EH (cell line): Measurements from ENCODE around the gene HES1.

Experiments used
- DNase-seq: peaks from one replicate; pipeline ENCODE4 v3.0.0-alpha.2; 2015; ENCODE audit warnings: low read depth

Gene HES1

GRCh38 chr3:194102436-194102835, 33.5 kb upstream of the HES1 start:
- no peak for DNase-seq

GRCh38 chr3:194103505-194103904, 32.4 kb upstream of the HES1 start:
- no peak for DNase-seq

GRCh38 chr3:194103983-194104751, 31.8 kb upstream of the HES1 start:
- DNase-seq, result no peak

- DNase-seq, result no peak
Measured at GRCh38 chr3:194105292-194105691, 30.7 kb upstream of the HES1 start.

- DNase-seq, result no peak
Measured at GRCh38 chr3:194107107-194107506, 28.8 kb upstream of the HES1 start.

GRCh38 chr3:194109192-194109863, 26.6 kb upstream of the HES1 start:
- no peak for DNase-seq

- DNase-seq, result no peak
Measured at GRCh38 chr3:194110483-194110882, 25.5 kb upstream of the HES1 start.

GRCh38 chr3:194111336-194111735, 24.6 kb upstream of the HES1 start:
- DNase-seq, result no peak

- no peak for DNase-seq
Measured at GRCh38 chr3:194112120-194113106, 23.5 kb upstream of the HES1 start.

GRCh38 chr3:194114123-194114522, 21.8 kb upstream of the HES1 start:
- DNase-seq, result no peak

GRCh38 chr3:194117104-194117845, 18.7 kb upstream of the HES1 start:
- no peak for DNase-seq

GRCh38 chr3:194118920-194119319, 17.0 kb upstream of the HES1 start:
- no peak for DNase-seq

- DNase-seq, result no peak
Measured at GRCh38 chr3:194119831-194120590, 15.9 kb upstream of the HES1 start.

GRCh38 chr3:194120789-194121770, 14.9 kb upstream of the HES1 start:
- no peak for DNase-seq

- DNase-seq, result peak; percentile 29
Measured at GRCh38 chr3:194121891-194122631, 13.9 kb upstream of the HES1 start.

- DNase-seq, result no peak
Measured at GRCh38 chr3:194123726-194124125, 12.2 kb upstream of the HES1 start.

GRCh38 chr3:194124193-194124592, 11.8 kb upstream of the HES1 start:
- DNase-seq, result no peak

- no peak for DNase-seq
Measured at GRCh38 chr3:194125442-194125841, 10.5 kb upstream of the HES1 start.

- peak; percentile 9 for DNase-seq
Measured at GRCh38 chr3:194126790-194127189, 9.2 kb upstream of the HES1 start.
